NCI-H1105 (cell line): ENCODE results near the gene WNT10A.

Source experiments
- DNase-seq: peaks from one replicate; lab custom pipeline; 2025; lab: John Stamatoyannopoulos, UW

Gene WNT10A

DNA sequence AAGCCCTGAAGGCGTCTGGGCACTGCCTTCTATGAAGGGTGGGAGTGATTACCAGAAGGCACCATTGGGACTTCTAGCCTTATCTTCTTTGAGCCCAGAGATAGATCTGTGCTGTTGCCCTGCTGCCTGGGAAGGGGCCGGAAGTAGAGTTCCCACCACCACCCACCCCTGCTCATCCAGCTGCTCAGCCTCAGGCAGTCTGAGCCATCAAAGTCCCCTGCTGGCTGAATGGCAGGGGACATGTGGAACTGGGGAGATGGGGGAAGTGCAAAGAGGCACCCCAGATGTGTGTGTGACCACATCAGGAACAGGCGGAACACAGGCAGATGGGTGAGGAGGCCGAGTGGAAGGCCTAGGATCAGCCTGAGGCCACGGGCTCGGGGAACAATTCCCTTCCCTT is 3.3 kb upstream of the WNT10A start:
- no peak for DNase-seq

DNA sequence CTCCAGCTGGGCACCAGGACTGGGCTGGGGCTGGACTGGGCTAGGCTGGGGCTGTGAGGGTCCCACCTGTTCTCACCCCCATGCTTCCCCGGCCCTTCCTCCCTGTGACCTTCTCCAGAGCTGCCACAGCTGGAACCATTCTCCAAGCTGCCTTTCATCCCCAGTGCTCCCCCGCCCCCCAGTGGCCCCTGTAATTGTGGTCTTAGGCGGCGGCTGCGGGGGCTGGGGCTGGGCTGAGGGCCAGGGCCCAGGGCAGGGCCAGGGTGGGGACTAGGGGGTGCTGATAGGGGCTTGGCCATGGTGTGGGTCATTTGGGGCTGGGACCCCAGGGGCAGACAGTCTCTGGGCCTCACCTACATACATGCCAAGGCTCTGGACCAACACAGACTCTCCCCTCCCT is 2.8 kb upstream of the WNT10A start:
- DNase-seq: no peak

DNA sequence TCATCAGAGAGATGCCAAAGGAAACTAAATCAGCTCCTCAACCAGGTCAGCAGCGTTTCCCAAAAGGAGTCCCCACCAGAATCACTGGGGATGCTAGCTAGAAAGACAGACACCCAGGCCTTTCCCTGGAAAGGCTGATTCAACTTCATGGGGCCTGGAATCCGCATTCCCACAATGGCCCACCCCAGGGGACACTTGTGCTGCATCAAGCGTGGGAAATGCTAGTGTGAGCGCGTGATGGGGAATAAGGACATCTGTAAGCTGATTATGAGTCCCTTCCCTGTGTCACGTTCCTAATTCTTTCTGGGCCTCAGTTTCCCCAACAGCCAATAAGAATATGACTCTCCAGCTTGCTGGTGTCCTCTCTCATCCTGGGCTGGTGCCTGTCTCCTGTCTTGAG is 2.2 kb upstream of the WNT10A start:
- no peak for DNase-seq

DNA sequence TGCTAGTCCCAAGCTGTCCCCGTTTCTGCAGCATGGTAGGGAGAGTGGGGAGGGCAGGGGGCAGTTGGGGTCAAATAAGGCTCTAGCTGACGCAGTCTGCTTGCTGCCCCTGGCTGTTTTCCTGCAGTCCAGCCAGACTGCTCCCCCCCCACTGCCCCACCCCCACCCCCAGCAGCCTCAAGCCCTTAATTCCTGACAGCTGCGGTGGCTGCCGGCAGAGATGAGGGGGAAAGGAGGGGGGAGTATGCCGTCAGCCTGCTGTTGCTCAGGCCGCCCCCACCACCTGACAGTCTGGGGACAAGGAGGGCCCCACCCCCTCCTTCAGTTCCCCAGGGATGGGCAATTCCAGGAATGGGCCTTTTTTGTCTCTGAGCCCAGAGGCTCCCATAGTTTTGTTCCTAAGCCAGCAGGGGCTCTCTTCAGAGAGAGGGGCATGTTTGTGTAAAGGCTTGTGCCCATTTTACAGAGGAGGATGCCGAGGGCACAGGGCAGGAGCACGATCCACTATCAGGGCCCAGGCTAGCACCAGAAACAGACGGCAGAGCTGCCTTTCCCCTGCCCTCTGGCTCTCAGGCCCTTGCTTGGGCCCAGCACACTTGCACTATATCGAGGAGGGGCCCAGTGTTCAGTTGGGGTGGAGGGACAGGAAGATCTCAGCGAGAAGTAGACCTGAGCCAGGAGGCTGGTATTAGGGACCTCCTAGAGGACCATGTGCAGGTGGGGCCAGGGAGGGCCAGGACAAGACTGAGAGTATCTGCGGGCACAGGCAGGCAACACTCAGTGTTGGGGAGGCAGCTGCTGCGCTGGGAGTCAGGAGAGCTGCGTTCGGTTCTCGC is 1.5 kb upstream of the WNT10A start:
- DNase-seq: no peak

- DNase-seq: no peak
Measured at GRCh38 chr2:218879776-218880101, 913 bp upstream of the WNT10A start.

DNA sequence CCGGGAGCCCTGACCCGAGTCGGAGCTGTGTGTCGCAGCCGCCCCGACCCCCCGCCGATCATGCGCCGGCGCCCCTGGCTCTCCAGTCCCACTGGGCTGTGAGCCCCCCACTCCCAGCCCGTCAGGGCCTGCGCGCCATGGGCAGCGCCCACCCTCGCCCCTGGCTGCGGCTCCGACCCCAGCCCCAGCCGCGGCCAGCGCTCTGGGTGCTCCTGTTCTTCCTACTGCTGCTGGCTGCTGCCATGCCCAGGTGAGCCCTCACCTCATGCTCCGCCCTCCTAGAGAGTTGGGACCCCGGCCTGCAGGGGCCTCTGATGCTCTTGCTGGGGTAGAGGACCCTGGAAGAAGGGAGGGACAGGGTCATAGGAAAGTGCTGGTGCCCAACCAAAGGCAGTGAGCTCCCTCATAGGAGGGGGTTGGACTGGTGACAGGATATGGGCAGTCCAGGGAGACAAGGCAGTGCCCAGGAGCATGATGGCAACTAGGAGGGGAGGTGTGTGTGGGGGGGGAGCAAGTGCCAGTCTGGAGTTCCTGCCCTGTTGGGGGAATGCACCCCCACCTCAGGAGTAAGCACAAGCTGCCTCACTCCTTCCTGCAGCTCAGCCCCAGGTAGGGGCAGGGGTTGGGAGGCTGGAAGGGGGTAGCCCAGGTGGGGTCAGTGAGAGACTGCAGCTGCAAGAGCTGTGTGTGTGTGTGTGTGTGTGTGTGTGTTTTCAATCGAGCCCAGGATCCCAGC is 375 bp downstream of the WNT10A start:
- no peak for DNase-seq

- DNase-seq: no peak
Measured at GRCh38 chr2:218881744-218882460, 1.2 kb downstream of the WNT10A start.

DNA sequence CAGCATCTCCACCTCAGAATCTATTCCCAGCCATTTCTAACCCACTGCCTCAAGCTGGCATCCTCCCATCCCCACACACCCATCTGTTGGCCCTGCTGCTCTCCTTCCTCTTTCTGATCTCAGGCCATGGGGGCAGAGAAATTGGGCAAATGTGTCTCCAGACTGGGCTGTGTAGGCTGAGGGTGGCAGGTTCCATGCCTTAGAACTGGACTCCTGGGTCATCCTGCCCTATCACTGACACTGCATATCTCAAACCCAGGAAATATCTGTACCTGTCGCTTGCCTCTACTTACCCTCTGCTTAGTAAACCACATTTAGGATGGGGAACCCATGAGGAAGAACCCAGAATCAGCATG is 1.8 kb downstream of the WNT10A start:
- DNase-seq: no peak

DNA sequence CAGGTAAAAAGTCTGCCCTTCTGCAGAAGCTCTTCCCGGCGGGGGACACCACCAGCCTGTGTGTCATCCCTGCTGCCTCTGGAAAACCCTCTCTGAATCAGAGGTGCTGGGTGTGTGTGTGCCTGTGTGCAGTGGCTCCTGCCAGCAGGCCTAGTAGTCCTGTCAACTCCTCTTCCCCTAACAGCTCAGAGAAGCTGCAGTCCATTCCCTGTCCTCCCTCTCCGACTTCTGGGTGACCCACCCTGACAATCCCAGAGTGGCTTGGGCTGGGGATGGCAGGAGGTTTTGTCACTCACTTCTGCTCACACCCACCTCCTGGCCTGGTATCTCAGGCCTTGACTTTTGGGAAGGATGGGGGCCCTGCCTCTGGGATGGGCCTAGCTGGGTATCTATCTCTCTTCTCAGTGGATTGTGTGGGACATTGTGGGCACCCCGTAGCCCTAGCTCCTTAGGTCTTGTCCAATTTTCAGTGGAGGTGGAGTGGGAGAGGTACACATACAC is 2.3 kb downstream of the WNT10A start:
- no peak for DNase-seq

DNA sequence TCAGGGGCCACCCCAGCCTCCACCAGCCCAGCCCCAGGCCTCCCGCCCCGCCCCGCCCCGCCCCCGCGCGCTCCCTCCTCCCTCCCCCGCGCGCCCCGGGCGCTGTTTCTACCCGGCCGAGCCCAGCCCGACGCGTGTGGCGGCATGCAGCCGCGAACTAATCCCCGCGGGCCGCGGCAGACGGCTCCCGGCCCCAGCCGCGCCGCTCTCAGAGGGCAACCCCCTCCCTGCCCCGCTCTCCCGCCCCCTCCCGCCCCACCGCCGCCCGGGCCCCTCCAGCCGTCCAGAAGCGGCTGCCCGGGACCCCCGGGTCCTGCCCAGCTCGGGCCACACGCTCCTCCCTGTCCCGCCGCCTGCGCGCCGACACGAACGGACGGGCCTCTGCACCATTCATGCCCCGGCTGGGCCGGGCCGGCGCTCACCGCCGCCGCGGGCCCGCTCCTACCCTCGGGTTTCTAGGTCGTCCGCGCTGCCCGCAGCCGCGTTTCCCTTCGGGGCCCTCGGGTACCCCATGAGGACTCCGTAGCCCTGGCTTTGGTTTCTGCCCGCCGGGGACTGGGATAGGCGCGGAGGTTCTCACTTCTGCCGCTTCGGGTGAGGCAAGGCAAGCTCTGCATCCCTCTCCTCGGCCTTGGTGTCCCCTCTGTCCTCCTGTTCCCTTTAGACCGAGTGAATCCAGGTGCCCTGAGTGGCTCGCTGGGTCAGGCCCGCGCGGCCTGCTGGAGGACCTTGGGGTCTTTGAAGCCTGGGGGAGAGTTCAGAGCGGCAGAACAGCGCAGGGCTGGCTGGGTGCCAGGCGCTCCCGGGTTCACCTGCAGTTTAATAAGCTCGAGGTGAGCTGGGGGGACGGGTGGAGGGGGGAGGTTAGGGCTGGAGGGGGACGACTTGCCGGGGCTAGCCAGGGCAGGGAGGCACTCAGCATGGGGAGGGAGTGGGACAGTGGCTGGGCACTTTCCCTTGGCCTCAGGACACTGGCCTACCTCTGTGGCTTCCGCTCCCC is 3.1 kb downstream of the WNT10A start:
- peak; percentile 42 for DNase-seq

- no peak for DNase-seq
Measured at GRCh38 chr2:218884519-218884918, 3.9 kb downstream of the WNT10A start.

GRCh38 chr2:218885981-218886947 is 5.6 kb downstream of the WNT10A start:
- peak; percentile 48 for DNase-seq

- DNase-seq: no peak
Measured at GRCh38 chr2:218887079-218887478, 6.4 kb downstream of the WNT10A start.

- DNase-seq: no peak
Measured at GRCh38 chr2:218888341-218888740, 7.7 kb downstream of the WNT10A start.

DNA sequence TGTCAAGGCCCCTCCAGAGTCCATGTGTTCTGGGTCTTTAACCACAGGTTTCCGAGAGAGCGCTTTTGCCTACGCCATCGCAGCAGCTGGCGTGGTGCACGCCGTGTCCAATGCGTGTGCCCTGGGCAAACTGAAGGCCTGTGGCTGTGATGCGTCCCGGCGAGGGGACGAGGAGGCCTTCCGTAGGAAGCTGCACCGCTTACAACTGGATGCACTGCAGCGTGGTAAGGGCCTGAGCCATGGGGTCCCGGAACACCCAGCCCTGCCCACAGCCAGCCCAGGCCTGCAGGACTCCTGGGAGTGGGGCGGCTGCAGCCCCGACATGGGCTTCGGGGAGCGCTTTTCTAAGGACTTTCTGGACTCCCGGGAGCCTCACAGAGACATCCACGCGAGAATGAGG is 9.3 kb downstream of the WNT10A start:
- no peak for DNase-seq

GRCh38 chr2:218890369-218890768 is 9.7 kb downstream of the WNT10A start:
- no peak for DNase-seq

DNA sequence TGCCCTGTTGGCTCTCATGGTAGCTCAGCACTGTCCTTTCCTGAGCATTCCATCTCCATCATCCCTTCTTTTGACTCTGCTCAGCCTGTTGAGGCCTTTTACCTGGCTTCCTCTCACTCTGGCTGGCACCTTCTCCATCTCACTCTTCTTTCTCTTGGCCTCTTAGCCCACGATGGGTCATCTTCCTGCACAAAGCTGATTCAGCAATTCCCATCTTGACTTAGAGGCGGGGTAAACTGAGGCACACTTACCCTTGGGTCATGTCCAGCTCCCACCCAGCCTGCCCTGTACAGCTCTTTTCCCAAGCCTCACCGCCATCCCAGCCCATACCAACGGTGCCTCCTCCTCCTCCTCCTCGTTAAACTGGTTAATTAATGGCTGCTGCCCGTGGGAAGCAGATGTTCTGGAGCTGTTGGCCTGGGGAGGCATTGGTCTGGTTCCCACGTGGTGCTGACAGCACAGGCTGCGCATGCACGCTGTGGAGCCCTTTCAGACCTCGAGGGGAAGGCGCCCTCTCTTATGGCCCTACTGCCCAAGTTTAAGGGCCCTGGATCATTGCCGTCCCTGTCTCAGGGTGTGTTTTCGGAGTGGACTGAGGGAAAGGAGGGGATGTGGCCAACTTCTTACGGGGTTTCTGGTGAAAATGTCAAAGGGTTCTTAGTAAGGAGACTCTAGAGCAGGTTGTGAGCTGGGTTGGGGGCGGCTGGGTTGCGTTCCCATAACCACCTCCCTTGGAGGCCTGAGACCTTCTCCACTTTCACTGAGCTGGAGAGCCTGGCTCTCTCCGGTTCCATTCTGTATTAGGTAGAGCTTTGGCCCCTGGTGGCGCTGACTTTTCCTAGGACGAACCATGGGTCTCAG is 10.9 kb downstream of the WNT10A start:
- no peak for DNase-seq

- peak; percentile 63 for DNase-seq
Measured at GRCh38 chr2:218892693-218893348, 12.2 kb downstream of the WNT10A start.
